Transverse colon (tissue), 4 donors: ENCODE data around the gene CDHR2. TPM values are rescaled to one million over a fixed set of nuclear protein-coding genes. Genes with fewer than 3 reads are reported as not detected.

ENCODE experiments used
- DNase-seq: peaks from one replicate; pipeline ENCODE4 v3.0.0-alpha.2; 2019
- H3K27ac ChIP-seq, 4 donors: fragments of 200-600 bp; sonication (generic); 2 replicates each; pipeline ENCODE4 v1.5.1; 2016 to 2018; ENCODE audit warnings: inconsistent platforms in 4 of 4
- H3K27me3 ChIP-seq: fragments of 200-600 bp; sonication (generic); 2 replicates; pipeline ENCODE4 v1.5.1; 2017; ENCODE audit warnings: inconsistent platforms
- H3K36me3 ChIP-seq, 4 donors: fragments of 200-600 bp; sonication (generic); 2 replicates each; pipeline ENCODE4 v1.5.1; 2017 to 2019; ENCODE audit warnings: inconsistent platforms in 4 of 4
- H3K4me1 ChIP-seq, 4 donors: fragments of 200-600 bp; sonication (generic); 2 replicates each; pipeline ENCODE4 v1.5.1; 2017 to 2020; ENCODE audit warnings: inconsistent platforms in 4 of 4
- H3K4me3 ChIP-seq, 4 donors: fragments of 200-600 bp; sonication (generic); 1 replicate in 1 of 4; 2 replicates in 3 of 4; pipeline versions ENCODE4 v1.5.1 to v1.6.1; 2017 to 2019; ENCODE audit warnings: inconsistent platforms in 4 of 4
- H3K9me3 ChIP-seq, 2 donors: fragments of 200-600 bp; sonication (generic); 2 replicates each; pipeline ENCODE4 v1.5.1; 2017 to 2019; ENCODE audit warnings: inconsistent platforms in 2 of 2
- CTCF ChIP-seq, 5 experiments: fragments of 200-600 bp in 3 of 5; fragments of 450-650 bp in 2 of 5; sonication (generic) in 3 of 5; IDR thresholded peaks; 1 replicate in 2 of 5; 2 replicates in 3 of 5; pipeline ENCODE4 v1.5.1; 2016 to 2017; ENCODE audit warnings: antibody characterized with exemption in 5 of 5, inconsistent platforms in 3 of 5, mild to moderate bottlenecking in 2 of 5, moderate library complexity in 1 of 5
- EP300 ChIP-seq: sonication (generic); formaldehyde crosslinking; IDR thresholded peaks from one replicate; pipeline ENCODE4 v1.6.1; 2017; ENCODE audit warnings: antibody characterized with exemption, low read depth
- POLR2A ChIP-seq: fragments of 450-650 bp; IDR thresholded peaks from one replicate; pipeline ENCODE4 v1.6.1; 2016; ENCODE audit warnings: antibody characterized with exemption, mild to moderate bottlenecking, moderate library complexity
- POLR2AphosphoS5 ChIP-seq, 3 donors: sonication (generic); formaldehyde crosslinking; IDR thresholded peaks; one replicate each; pipeline ENCODE4 v1.6.1; 2016; ENCODE audit warnings: antibody characterized with exemption in 3 of 3
- WGBS, 2 donors: methylation state at CpG; one replicate each; pipeline ENCODE4 v1.1.5; 2018; ENCODE audit warnings: low coverage in 1 of 2; 5-methylcytosine and 5-hydroxymethylcytosine counted together
- in situ Hi-C, 4 donors: fragments of 200-750 bp; cut with MboI; loops; one replicate each; pipeline versions ENCODE4 v1.15.0 to v1.15.1; 2017; ENCODE audit warnings: low sequenced_read_pairs in 3 of 4, low pct_ligation_motif_present in 1 of 4, low pct_unique_long_range_greater_than_20kb in 1 of 4
- intact Hi-C: fragments of 100-400 bp; cut with DNase I; formaldehyde crosslinking; loops from one replicate; pipeline ENCODE4 v1.15.1; 2023; ENCODE audit warnings: low total_unique reads
- total RNA-seq, 4 donors: library from RNA; depleted of rRNA; stranded (reverse); fragments of >200 nt; gene quantifications; one replicate each; pipeline ENCODE4 v1.1.0, GENCODE V29; 2016

Gene CDHR2
- total RNA-seq, 4 donors from 2014 or later: 15.5 to 257 (median 104) TPM

- in situ Hi-C loops (no loop called here), intact Hi-C loops (no loop called here)
- 93 to 100% methylated on average over 2 to 3 of the region's 3 CpGs for WGBS, 2 donors
- DNase-seq: no peak
- Histone ChIP-seq H3K4me3 (no peak overlapping the region), H3K27me3 (peaks cover 16% of the 10 kb centered on the region), H3K9me3 (no peaks in the 10 kb centered on the region), H3K27ac (no peak overlapping the region), H3K36me3 (no peaks in the 10 kb centered on the region), H3K4me1 (no peaks in the 10 kb centered on the region)
- TF ChIP-seq POLR2AphosphoS5 (IDR thresholded peaks at IDR 0.05) (no peak), EP300 (no peak), POLR2A (no peak), CTCF (IDR thresholded peaks at IDR 0.05) (no peak)
Observed at GRCh38 chr5:176638437-176638836, 89.3 kb downstream of the CDHR2 start.

GRCh38 chr5:176639208-176639607 is 90.1 kb downstream of the CDHR2 start:
- Histone ChIP-seq H3K4me3 (no peak overlapping the region), H3K27ac (no peak overlapping the region), H3K36me3 (no peaks in the 10 kb centered on the region), H3K9me3 (no peaks in the 10 kb centered on the region), H3K4me1 (no peaks in the 10 kb centered on the region), H3K27me3 (peaks cover 11% of the 10 kb centered on the region)
- in situ Hi-C loops (no loop called here), intact Hi-C loops (no loop called here)
- no peak for DNase-seq
- 71% methylated on average over 3 of the region's 4 CpGs; no CpG with 5 or more reads in 1 of the 2 donors for WGBS, 2 donors
- TF ChIP-seq POLR2AphosphoS5 (IDR thresholded peaks at IDR 0.05) (no peak), EP300 (no peak), POLR2A (no peak), CTCF (IDR thresholded peaks at IDR 0.05) (no peak)

GRCh38 chr5:176639981-176640380 is 90.8 kb downstream of the CDHR2 start:
- Histone ChIP-seq H3K27me3 (peaks cover 8% of the 10 kb centered on the region), H3K27ac (no peak overlapping the region), H3K4me1 (no peaks in the 10 kb centered on the region), H3K36me3 (no peaks in the 10 kb centered on the region), H3K9me3 (no peaks in the 10 kb centered on the region), H3K4me3 (no peak overlapping the region)
- in situ Hi-C loops: no loop called here
- WGBS, 2 donors: 52% methylated on average over 4 of the region's 4 CpGs; no CpG with 5 or more reads in 1 of the 2 donors
- intact Hi-C loops: no loop called here
- TF ChIP-seq EP300: no peak
- TF ChIP-seq POLR2A: no peak
- TF ChIP-seq CTCF (IDR thresholded peaks at IDR 0.05): no peak
- TF ChIP-seq POLR2AphosphoS5 (IDR thresholded peaks at IDR 0.05): no peak
- DNase-seq: no peak

- Histone ChIP-seq H3K4me1 (no peaks in the 10 kb centered on the region), H3K36me3 (no peaks in the 10 kb centered on the region), H3K27me3 (peaks cover 2% of the 10 kb centered on the region), H3K4me3 (no peak overlapping the region), H3K27ac (no peak overlapping the region), H3K9me3 (no peaks in the 10 kb centered on the region)
- no peak for DNase-seq
- intact Hi-C loops (no loop called here), in situ Hi-C loops (no loop called here)
- WGBS, 2 donors: 73 to 87% methylated on average over 3 to 4 of the region's 4 CpGs
- TF ChIP-seq CTCF (IDR thresholded peaks at IDR 0.05): no peak
Observed at GRCh38 chr5:176640616-176641015, 91.5 kb downstream of the CDHR2 start.
